Measurements from ENCODE around the gene TMEM45B. TPM values are rescaled to one million over a fixed set of nuclear protein-coding genes. Genes with fewer than 3 reads are reported as not detected.
"Not testable (repeated sequence)": the region's sequence is repeated elsewhere in the genome, so short reads cannot be mapped to it uniquely, and the experiment has no call there.

The TMEM45B gene
- total RNA-seq, 3 donors from 2014 or later = 0.16 to 0.48 (median 0.33) TPM

- ATAC-seq; H3K36me3 Mint-ChIP-seq (ENCODE audit: insufficient read depth): not testable (repeated sequence)
Measured at GRCh38 chr11:129823281-129823680, 7.6 kb downstream of the TMEM45B start.

GRCh38 chr11:129823799-129824198, 8.2 kb downstream of the TMEM45B start:
- not testable (repeated sequence) for H3K4me3 Mint-ChIP-seq

More at GRCh38 chr11:129823281-129823680, 7.6 kb downstream of the TMEM45B start:
- DNase-seq; H3K4me1 Mint-ChIP-seq (ENCODE audit: low read depth); H3K9me3 Mint-ChIP-seq; H3K4me3 Mint-ChIP-seq; H3K27me3 Mint-ChIP-seq (ENCODE audit: low read depth): not testable (repeated sequence)

DNA sequence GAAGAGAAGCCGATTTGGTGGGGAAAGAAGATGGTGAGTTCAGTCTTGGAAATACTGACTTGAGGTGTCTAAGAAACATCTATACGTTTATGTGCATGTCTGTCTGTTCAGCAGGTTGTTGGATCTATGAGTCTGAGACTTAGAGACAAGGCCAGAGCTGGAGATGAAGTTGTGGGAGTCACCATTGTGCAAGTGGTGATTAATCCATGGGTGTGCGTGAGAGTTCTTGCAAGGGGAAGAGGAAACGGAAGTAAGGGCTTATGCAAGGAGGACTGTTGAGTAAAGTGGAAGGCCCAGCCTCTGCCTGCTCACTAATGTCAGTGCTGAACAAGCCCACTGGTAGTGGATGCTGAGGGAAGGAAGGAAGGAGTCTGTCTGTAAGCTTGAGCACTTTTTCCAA, 9.7 kb downstream of the TMEM45B start:
- no peak for DNase-seq
- H3K36me3 Mint-ChIP-seq (ENCODE audit: insufficient read depth) = peaks cover 7% of the 10 kb centered on the region
- ATAC-seq = no peak
- peaks cover 4% of the 10 kb centered on the region for H3K9me3 Mint-ChIP-seq
- peaks cover 7% of the 10 kb centered on the region for H3K4me1 Mint-ChIP-seq (ENCODE audit: low read depth)
- H3K4me3 Mint-ChIP-seq = no peak overlapping the region
- H3K27me3 Mint-ChIP-seq (ENCODE audit: low read depth) = no peaks in the 10 kb centered on the region

More at GRCh38 chr11:129823799-129824198, 8.2 kb downstream of the TMEM45B start:
- not testable (repeated sequence) for H3K27me3 Mint-ChIP-seq (ENCODE audit: low read depth); ATAC-seq; H3K36me3 Mint-ChIP-seq (ENCODE audit: insufficient read depth); H3K9me3 Mint-ChIP-seq; H3K4me1 Mint-ChIP-seq (ENCODE audit: low read depth); DNase-seq

GRCh38 chr11:129828301-129828836, 12.7 kb downstream of the TMEM45B start:
- Mint-ChIP-seq H3K9me3 (peaks cover 4% of the 10 kb centered on the region), H3K27me3 (ENCODE audit: low read depth) (no peaks in the 10 kb centered on the region)
- no peak for ATAC-seq

GRCh38 chr11:129829497-129829896, 13.8 kb downstream of the TMEM45B start:
- H3K4me3 Mint-ChIP-seq; H3K27me3 Mint-ChIP-seq (ENCODE audit: low read depth); H3K4me1 Mint-ChIP-seq (ENCODE audit: low read depth); DNase-seq; H3K36me3 Mint-ChIP-seq (ENCODE audit: insufficient read depth); H3K9me3 Mint-ChIP-seq: not testable (repeated sequence)
- ATAC-seq = peak; percentile 62 to 65

More at GRCh38 chr11:129828301-129828836, 12.7 kb downstream of the TMEM45B start:
- no peak overlapping the region for H3K4me3 Mint-ChIP-seq
- H3K4me1 Mint-ChIP-seq (ENCODE audit: low read depth) = peaks cover 7% of the 10 kb centered on the region
- no peak for DNase-seq
- peaks cover 5% of the 10 kb centered on the region for H3K36me3 Mint-ChIP-seq (ENCODE audit: insufficient read depth)

DNA sequence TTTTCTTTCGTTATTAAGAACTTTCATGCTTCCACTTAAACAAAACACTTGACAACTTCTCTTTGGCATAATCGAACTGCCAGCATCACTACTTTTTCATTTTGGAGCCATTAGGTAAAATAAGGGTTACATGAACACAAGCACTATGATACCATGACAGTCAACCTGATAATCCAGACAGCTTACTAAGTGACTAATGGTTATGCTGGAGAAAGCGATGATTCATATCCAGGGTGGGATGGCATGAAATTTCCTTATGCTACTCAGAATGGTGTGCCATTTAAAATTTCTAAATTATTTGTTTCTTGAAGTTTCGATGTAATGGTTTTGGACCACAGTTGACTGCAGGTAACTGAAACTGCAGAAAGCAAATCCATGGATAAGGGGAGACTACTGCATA, 15.6 kb downstream of the TMEM45B start:
- DNase-seq; H3K27me3 Mint-ChIP-seq (ENCODE audit: low read depth); H3K36me3 Mint-ChIP-seq (ENCODE audit: insufficient read depth); ATAC-seq; H3K9me3 Mint-ChIP-seq; H3K4me3 Mint-ChIP-seq: not testable (repeated sequence)
- peaks cover 11% of the 10 kb centered on the region for H3K4me1 Mint-ChIP-seq (ENCODE audit: low read depth)

- H3K27me3 Mint-ChIP-seq (ENCODE audit: low read depth); H3K36me3 Mint-ChIP-seq (ENCODE audit: insufficient read depth); H3K9me3 Mint-ChIP-seq; H3K4me3 Mint-ChIP-seq; DNase-seq; ATAC-seq: not testable (repeated sequence)
- peaks cover 15% of the 10 kb centered on the region for H3K4me1 Mint-ChIP-seq (ENCODE audit: low read depth)
Measured at GRCh38 chr11:129833260-129833659, 17.6 kb downstream of the TMEM45B start.

DNA sequence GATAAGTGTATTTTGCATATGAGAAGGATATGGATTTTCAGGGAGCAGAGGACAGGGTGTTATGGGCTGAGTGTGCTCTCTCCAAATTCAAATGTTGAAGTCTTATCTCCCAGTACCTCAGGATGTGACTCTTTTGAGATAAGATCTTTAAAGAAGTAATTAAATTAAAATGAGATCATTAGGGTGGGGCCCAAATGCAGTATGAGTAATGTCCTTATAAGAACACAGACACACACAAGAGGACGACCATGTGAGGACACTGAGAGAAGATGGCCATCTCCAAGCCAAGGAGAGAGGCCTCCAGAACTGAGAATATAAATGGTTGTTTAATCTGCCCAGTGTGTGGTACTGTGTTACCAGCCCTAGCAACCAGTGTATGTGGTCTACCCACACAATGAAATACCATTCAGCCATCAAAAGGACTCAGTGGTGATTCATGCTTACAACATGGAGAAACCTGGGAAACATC, 20.8 kb downstream of the TMEM45B start:
- ATAC-seq; H3K4me3 Mint-ChIP-seq; H3K36me3 Mint-ChIP-seq (ENCODE audit: insufficient read depth); DNase-seq; H3K9me3 Mint-ChIP-seq; H3K27me3 Mint-ChIP-seq (ENCODE audit: low read depth): not testable (repeated sequence)
- peaks cover 27% of the 10 kb centered on the region for H3K4me1 Mint-ChIP-seq (ENCODE audit: low read depth)

GRCh38 chr11:129836979-129837378, 21.3 kb downstream of the TMEM45B start:
- DNase-seq (no peak), ATAC-seq (no peak)
- Mint-ChIP-seq H3K36me3 (ENCODE audit: insufficient read depth) (no peaks in the 10 kb centered on the region), H3K4me1 (ENCODE audit: low read depth) (peaks cover 31% of the 10 kb centered on the region), H3K4me3 (no peak overlapping the region), H3K27me3 (ENCODE audit: low read depth) (no peaks in the 10 kb centered on the region), H3K9me3 (peaks cover 2% of the 10 kb centered on the region)

- peaks cover 8% of the 10 kb centered on the region for H3K9me3 Mint-ChIP-seq
- H3K27me3 Mint-ChIP-seq (ENCODE audit: low read depth) = no peaks in the 10 kb centered on the region
- ATAC-seq (no peak), DNase-seq (no peak)
- no peaks in the 10 kb centered on the region for H3K36me3 Mint-ChIP-seq (ENCODE audit: insufficient read depth)
- peaks cover 39% of the 10 kb centered on the region for H3K4me1 Mint-ChIP-seq (ENCODE audit: low read depth)
- peak overlapping the region; percentile 4 for H3K4me3 Mint-ChIP-seq
Measured at GRCh38 chr11:129840236-129840635, 24.6 kb downstream of the TMEM45B start.

DNA sequence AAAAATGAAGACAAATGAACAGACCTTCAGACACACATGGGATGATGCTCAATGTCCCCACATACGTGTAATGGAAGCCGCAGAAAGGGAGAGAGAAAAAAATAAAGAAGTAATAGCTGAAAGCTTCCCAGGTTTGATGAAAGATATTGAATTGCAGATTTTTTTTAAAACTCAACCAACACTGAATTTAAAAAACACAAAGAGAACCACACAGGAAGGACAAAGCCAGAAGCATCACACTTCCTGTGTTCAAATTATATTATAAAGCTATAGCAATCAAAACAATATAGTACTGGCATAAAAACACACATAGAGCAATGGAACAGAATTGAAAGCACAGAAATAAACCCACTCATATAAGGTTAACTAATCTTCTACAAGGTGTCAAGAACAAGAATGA, 26.5 kb downstream of the TMEM45B start:
- ATAC-seq = no peak
- no peak overlapping the region for H3K4me3 Mint-ChIP-seq
- H3K27me3 Mint-ChIP-seq (ENCODE audit: low read depth) = no peaks in the 10 kb centered on the region
- DNase-seq = no peak
- peaks cover 8% of the 10 kb centered on the region for H3K9me3 Mint-ChIP-seq
- H3K4me1 Mint-ChIP-seq (ENCODE audit: low read depth) = peaks cover 48% of the 10 kb centered on the region
- H3K36me3 Mint-ChIP-seq (ENCODE audit: insufficient read depth) = no peaks in the 10 kb centered on the region

DNA sequence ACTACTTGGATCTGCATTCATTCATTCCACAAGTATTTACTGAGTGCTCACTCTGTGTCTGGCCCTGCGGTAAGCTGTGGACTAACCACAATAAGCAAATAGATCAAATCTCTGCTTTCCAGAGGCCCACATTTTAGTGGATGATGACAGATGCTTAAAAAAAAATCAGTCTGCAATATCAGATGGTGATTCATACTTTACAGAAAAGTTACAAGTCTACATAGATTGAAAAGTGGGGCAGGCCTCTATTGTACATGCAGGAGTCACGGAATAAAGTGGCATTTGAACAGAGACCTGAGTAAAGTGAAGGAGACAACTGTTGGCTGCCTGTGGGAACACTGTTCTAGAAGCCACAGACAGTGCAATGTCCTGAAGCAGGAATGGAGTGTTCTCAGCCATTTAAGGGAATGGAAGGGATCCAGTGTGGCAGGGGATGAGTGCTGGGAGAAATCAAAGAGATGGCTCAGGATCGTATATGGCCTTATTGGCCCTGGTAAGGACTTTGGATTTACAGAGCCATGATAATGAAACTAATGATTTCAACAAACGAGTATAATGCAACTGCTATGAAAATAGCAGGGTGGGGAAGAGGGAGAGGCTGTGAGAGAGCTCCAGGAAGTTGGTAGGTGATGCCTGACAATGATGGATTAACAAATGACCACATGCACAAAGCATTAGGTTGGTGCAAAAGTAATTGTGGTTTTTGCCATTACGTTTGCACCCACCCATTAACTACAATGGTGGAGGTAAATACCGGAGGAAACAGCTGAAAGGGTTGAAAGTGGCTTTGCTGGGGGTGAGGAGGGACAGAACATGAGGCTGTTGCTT, 31.1 kb downstream of the TMEM45B start:
- ATAC-seq (peak; percentile 82 to 84), DNase-seq (no peak)
- Mint-ChIP-seq H3K9me3 (peaks cover 8% of the 10 kb centered on the region), H3K27me3 (ENCODE audit: low read depth) (no peaks in the 10 kb centered on the region), H3K4me3 (peak overlapping the region; percentile 17), H3K4me1 (ENCODE audit: low read depth) (peaks cover 30% of the 10 kb centered on the region), H3K36me3 (ENCODE audit: insufficient read depth) (no peaks in the 10 kb centered on the region)

GRCh38 chr11:129847361-129847760, 31.7 kb downstream of the TMEM45B start:
- not testable (repeated sequence) for DNase-seq; H3K27me3 Mint-ChIP-seq (ENCODE audit: low read depth); ATAC-seq; H3K4me3 Mint-ChIP-seq; H3K36me3 Mint-ChIP-seq (ENCODE audit: insufficient read depth); H3K9me3 Mint-ChIP-seq
- H3K4me1 Mint-ChIP-seq (ENCODE audit: low read depth) = peaks cover 27% of the 10 kb centered on the region

GRCh38 chr11:129849447-129850130, 33.9 kb downstream of the TMEM45B start:
- peaks cover 1% of the 10 kb centered on the region for H3K36me3 Mint-ChIP-seq (ENCODE audit: insufficient read depth)
- H3K9me3 Mint-ChIP-seq = no peaks in the 10 kb centered on the region
- peaks cover 43% of the 10 kb centered on the region for H3K4me1 Mint-ChIP-seq (ENCODE audit: low read depth)
- H3K27me3 Mint-ChIP-seq (ENCODE audit: low read depth) = no peaks in the 10 kb centered on the region
- no peak overlapping the region for H3K4me3 Mint-ChIP-seq
- no peak for ATAC-seq
- no peak for DNase-seq

Measured in activated T-cell treated with anti-CD3 and anti-CD28 coated beads, Interleukin-2, amount 50 U/mL, for 4 hours (primary cell).